Measurements from ENCODE around the gene LUC7L3. TPM values are rescaled to one million over a fixed set of nuclear protein-coding genes. Genes with fewer than 3 reads are reported as not detected.

The LUC7L3 gene
- total RNA-seq, 2 donors from 2014 or later: 71.2 to 85.6 TPM

DNA sequence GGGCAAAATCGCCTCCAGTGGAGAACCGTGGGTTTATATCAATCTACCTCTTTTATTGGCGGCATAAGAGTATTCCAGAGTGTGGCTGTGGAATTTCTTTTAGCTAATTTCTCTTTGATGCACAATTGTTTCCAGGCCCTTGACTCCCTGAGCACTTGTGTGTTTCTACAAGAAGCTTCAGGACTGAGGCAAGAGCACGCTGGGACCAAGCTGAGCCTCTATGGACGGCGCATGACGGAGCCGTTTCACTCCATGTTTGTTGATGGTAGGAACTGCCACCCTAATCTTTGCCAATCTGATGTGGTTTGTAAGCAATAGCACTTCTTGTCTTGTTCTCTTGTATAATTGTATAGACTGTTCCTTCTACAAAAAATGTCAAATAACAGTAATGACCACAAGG, 59.1 kb downstream of the LUC7L3 start:
- Histone ChIP-seq H3K36me3 (replicated peaks in 1 of 2; ENCODE audit: insufficient read depth in 1 of 2, low read depth in 2 of 2) (no peaks in the 10 kb centered on the region), H3K27me3 (no peaks in the 10 kb centered on the region), H3K27ac (no peak overlapping the region), H3K4me3 (no peak overlapping the region), H3K4me1 (peaks cover 7% of the 10 kb centered on the region), H3K9me3 (no peaks in the 10 kb centered on the region)
- DNase-seq (no peak), ATAC-seq (no peak)
- WGBS, 2 donors: 81 to 84% methylated on average over 8 of the region's 8 CpGs
- intact Hi-C loops (cut with DNase I): no loop called here
- TF ChIP-seq POLR2A (IDR thresholded peaks at IDR 0.05): no peak
- TF ChIP-seq, protein P1, sequence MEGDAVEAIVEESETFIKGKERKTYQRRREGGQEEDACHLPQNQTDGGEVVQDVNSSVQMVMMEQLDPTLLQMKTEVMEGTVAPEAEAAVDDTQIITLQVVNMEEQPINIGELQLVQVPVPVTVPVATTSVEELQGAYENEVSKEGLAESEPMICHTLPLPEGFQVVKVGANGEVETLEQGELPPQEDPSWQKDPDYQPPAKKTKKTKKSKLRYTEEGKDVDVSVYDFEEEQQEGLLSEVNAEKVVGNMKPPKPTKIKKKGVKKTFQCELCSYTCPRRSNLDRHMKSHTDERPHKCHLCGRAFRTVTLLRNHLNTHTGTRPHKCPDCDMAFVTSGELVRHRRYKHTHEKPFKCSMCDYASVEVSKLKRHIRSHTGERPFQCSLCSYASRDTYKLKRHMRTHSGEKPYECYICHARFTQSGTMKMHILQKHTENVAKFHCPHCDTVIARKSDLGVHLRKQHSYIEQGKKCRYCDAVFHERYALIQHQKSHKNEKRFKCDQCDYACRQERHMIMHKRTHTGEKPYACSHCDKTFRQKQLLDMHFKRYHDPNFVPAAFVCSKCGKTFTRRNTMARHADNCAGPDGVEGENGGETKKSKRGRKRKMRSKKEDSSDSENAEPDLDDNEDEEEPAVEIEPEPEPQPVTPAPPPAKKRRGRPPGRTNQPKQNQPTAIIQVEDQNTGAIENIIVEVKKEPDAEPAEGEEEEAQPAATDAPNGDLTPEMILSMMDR (IDR thresholded peaks at IDR 0.05): no peak

DNA sequence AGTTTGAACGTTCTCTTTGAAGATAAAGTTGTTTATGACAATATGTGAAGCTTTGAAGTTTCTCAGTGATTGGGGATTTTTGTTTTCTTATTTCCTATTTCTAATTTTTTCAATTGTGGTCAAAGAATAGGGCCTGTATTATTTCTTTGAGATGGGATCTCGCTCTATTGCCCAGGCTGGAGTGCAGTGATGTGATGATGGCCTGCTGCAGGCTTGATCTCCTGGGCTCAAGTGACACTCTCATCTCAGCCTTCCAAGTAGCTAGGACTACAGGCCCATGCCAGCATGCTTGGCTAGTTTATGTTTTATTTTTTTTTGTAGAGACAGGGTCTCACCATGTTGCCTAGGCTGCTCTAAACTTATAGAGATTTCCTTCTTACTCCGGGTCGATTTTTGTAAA, 59.6 kb downstream of the LUC7L3 start:
- no peak overlapping the region for H3K27ac ChIP-seq
- peaks cover 7% of the 10 kb centered on the region for H3K4me1 ChIP-seq
- 58 to 65% methylated on average over 4 of the region's 4 CpGs for WGBS, 2 donors
- DNase-seq (no peak), ATAC-seq (no peak)
- H3K27me3 ChIP-seq: no peaks in the 10 kb centered on the region
- H3K36me3 ChIP-seq (replicated peaks in 1 of 2; ENCODE audit: insufficient read depth in 1 of 2, low read depth in 2 of 2): no peaks in the 10 kb centered on the region
- H3K9me3 ChIP-seq: no peaks in the 10 kb centered on the region
- TF ChIP-seq, protein P1 (IDR thresholded peaks at IDR 0.05): no peak
- no peak for TF ChIP-seq POLR2A (IDR thresholded peaks at IDR 0.05)
- intact Hi-C loops (cut with DNase I): no loop called here
- no peak overlapping the region for H3K4me3 ChIP-seq

GRCh38 chr17:50779747-50780353, 60.4 kb downstream of the LUC7L3 start:
- no peak for DNase-seq
- Histone ChIP-seq H3K4me3 (no peak overlapping the region), H3K4me1 (peaks cover 8% of the 10 kb centered on the region), H3K27ac (no peak overlapping the region), H3K27me3 (no peaks in the 10 kb centered on the region), H3K36me3 (replicated peaks in 1 of 2; ENCODE audit: insufficient read depth in 1 of 2, low read depth in 2 of 2) (no peaks in the 10 kb centered on the region), H3K9me3 (no peaks in the 10 kb centered on the region)
- intact Hi-C loops (cut with DNase I): loop anchor here (10.0 kb wide), 1 partner anchor 175 kb away; no protein-coding TSS in a partner anchor
- TF ChIP-seq POLR2A (IDR thresholded peaks at IDR 0.05): no peak
- TF ChIP-seq, protein P1 (IDR thresholded peaks at IDR 0.05): no peak
- ATAC-seq: no peak
- 88 to 90% methylated on average over 9 of the region's 9 CpGs for WGBS, 2 donors

DNA sequence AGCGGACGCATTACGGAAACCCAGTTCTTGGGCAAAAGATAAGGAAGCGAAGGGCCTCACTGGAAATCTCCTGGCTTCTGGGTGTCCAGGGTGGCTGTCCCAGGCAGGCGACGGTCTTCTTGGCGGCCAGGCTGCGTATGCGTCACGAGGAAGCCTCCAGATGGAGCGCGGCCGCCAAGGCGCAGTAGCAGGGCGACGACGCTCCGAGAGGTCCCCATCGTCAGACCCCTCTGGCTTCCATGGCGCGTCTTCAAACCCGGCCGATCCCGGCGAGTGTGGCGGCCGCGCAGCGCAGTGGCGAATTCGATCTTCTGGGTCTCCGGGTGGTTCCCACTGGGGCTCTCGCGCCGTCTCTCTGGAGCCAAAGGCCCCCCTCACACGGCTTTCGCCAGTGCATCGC, 61.8 kb downstream of the LUC7L3 start:
- H3K27me3 ChIP-seq: no peaks in the 10 kb centered on the region
- WGBS, 2 donors: 57 to 58% methylated on average over 31 to 38 of the region's 38 CpGs
- no peak overlapping the region for H3K27ac ChIP-seq
- H3K4me3 ChIP-seq: no peak overlapping the region
- H3K9me3 ChIP-seq: no peaks in the 10 kb centered on the region
- no peaks in the 10 kb centered on the region for H3K36me3 ChIP-seq (replicated peaks in 1 of 2; ENCODE audit: insufficient read depth in 1 of 2, low read depth in 2 of 2)
- no peak for TF ChIP-seq POLR2A (IDR thresholded peaks at IDR 0.05)
- TF ChIP-seq, protein P1 (IDR thresholded peaks at IDR 0.05): no peak
- ATAC-seq (no peak), DNase-seq (no peak)
- peaks cover 21% of the 10 kb centered on the region for H3K4me1 ChIP-seq
- intact Hi-C loops (cut with DNase I): loop anchor here (10.0 kb wide), 1 partner anchor 174 kb away; no protein-coding TSS in a partner anchor

- no peaks in the 10 kb centered on the region for H3K36me3 ChIP-seq (replicated peaks in 1 of 2; ENCODE audit: insufficient read depth in 1 of 2, low read depth in 2 of 2)
- H3K27ac ChIP-seq: no peak overlapping the region
- TF ChIP-seq, protein P1 (IDR thresholded peaks at IDR 0.05): peak; percentile 97 to 100 (median 100)
- no peak for TF ChIP-seq POLR2A (IDR thresholded peaks at IDR 0.05)
- no peaks in the 10 kb centered on the region for H3K9me3 ChIP-seq
- peaks cover 22% of the 10 kb centered on the region for H3K4me1 ChIP-seq
- ATAC-seq (peak; percentile 92), DNase-seq (peak; percentile 88 to 91 (median 89))
- 5 to 14% methylated on average over 7 of the region's 7 CpGs for WGBS, 2 donors
- H3K27me3 ChIP-seq: no peaks in the 10 kb centered on the region
- no peak overlapping the region for H3K4me3 ChIP-seq
- intact Hi-C loops (cut with DNase I): loop anchor here (10.0 kb wide), 1 partner anchor 172 kb away; no protein-coding TSS in a partner anchor
These were observed 63.8 kb downstream of the LUC7L3 start for GRCh38 chr17:50783193-50783660.

Data from body of pancreas (tissue), 4 donors.